IPS-18c (cell line): ENCODE measurements around the gene CNNM2.

ENCODE experiments used
- H3K4me3 ChIP-seq: 2 replicates; pipeline ENCODE4 v1.7.0; 2013; ENCODE audit warnings: low read depth, mild to moderate bottlenecking, low read length, moderate library complexity; ENCODE audit not compliant: insufficient read depth
- H3K9me3 ChIP-seq: one replicate; pipeline ENCODE4 v1.6.1; 2013; ENCODE audit warnings: mild to moderate bottlenecking, low read length, moderate library complexity; ENCODE audit not compliant: control insufficient read depth, insufficient read depth

Gene CNNM2

GRCh38 chr10:102917962-102918816, at the start of gene CNNM2:
Gene CNNM2 (plus strand): TSS chr10:102918294. CDS start chr10:102918481, 187 bp downstream.
- Histone ChIP-seq H3K9me3 (no peaks in the 10 kb centered on the region), H3K4me3 (peak within 1 kb of the TSS; percentile 99)

GRCh38 chr10:102868911-102869257, 49.2 kb upstream of the CNNM2 start:
- Histone ChIP-seq H3K9me3 (no peaks in the 10 kb centered on the region), H3K4me3 (peak overlapping the region; percentile 60; the same call in 1 of the 2 replicates)

GRCh38 chr10:102869258-102870198, 48.6 kb upstream of the CNNM2 start, which contains the start of gene AS3MT:
Gene AS3MT (plus strand): TSS chr10:102869470. CDS start chr10:102869593, 123 bp downstream.
- Histone ChIP-seq H3K4me3 (peak within 1 kb of the TSS; percentile 60), H3K9me3 (no peaks in the 10 kb centered on the region)

- peak overlapping the region; percentile 60 for H3K4me3 ChIP-seq
- H3K9me3 ChIP-seq = no peaks in the 10 kb centered on the region
Observed at GRCh38 chr10:102870221-102870620, 47.9 kb upstream of the CNNM2 start.

- no peaks in the 10 kb centered on the region for H3K9me3 ChIP-seq
- H3K4me3 ChIP-seq = no peak overlapping the region
Observed at GRCh38 chr10:102872163-102872562, 45.9 kb upstream of the CNNM2 start.

GRCh38 chr10:102876747-102877153, 41.3 kb upstream of the CNNM2 start:
- H3K4me3 ChIP-seq = no peak overlapping the region
- no peaks in the 10 kb centered on the region for H3K9me3 ChIP-seq

- Histone ChIP-seq H3K9me3 (no peaks in the 10 kb centered on the region), H3K4me3 (no peak overlapping the region)
Observed at GRCh38 chr10:102878629-102879028, 39.5 kb upstream of the CNNM2 start.

- H3K4me3 ChIP-seq = no peak overlapping the region
- no peaks in the 10 kb centered on the region for H3K9me3 ChIP-seq
Observed at GRCh38 chr10:102880256-102880655, 37.8 kb upstream of the CNNM2 start.

- H3K4me3 ChIP-seq = no peak overlapping the region
Observed at GRCh38 chr10:102888048-102888447, 30.0 kb upstream of the CNNM2 start.

GRCh38 chr10:102894466-102895213, 23.5 kb upstream of the CNNM2 start:
- no peak overlapping the region for H3K4me3 ChIP-seq

More at GRCh38 chr10:102888048-102888447, 30.0 kb upstream of the CNNM2 start:
- H3K9me3 ChIP-seq = no peaks in the 10 kb centered on the region

GRCh38 chr10:102900006-102900405, 18.1 kb upstream of the CNNM2 start:
- H3K4me3 ChIP-seq = no peak overlapping the region
- no peaks in the 10 kb centered on the region for H3K9me3 ChIP-seq

More at GRCh38 chr10:102894466-102895213, 23.5 kb upstream of the CNNM2 start:
- no peaks in the 10 kb centered on the region for H3K9me3 ChIP-seq

GRCh38 chr10:102904346-102904745, 13.7 kb upstream of the CNNM2 start:
- H3K4me3 ChIP-seq = no peak overlapping the region
- no peaks in the 10 kb centered on the region for H3K9me3 ChIP-seq

GRCh38 chr10:102906507-102906906, 11.6 kb upstream of the CNNM2 start:
- Histone ChIP-seq H3K9me3 (no peaks in the 10 kb centered on the region), H3K4me3 (no peak overlapping the region)

- Histone ChIP-seq H3K4me3 (no peak overlapping the region), H3K9me3 (no peaks in the 10 kb centered on the region)
Observed at GRCh38 chr10:102914781-102915180, 3.3 kb upstream of the CNNM2 start.

- Histone ChIP-seq H3K9me3 (no peaks in the 10 kb centered on the region), H3K4me3 (no peak overlapping the region)
Observed at GRCh38 chr10:102916173-102916572, 1.9 kb upstream of the CNNM2 start.

- no peaks in the 10 kb centered on the region for H3K9me3 ChIP-seq
- peak overlapping the region; percentile 77 for H3K4me3 ChIP-seq
Observed at GRCh38 chr10:102917314-102917961, 656 bp upstream of the CNNM2 start.
